Measurements from ENCODE around the gene APOBEC2. TPM values are rescaled to one million over a fixed set of nuclear protein-coding genes. Genes with fewer than 3 reads are reported as not detected.

APOBEC2 gene
- polyA plus RNA-seq, 10 donors = 324 to 690 (median 510) TPM

GRCh38 chr6:41080621-41081020 is 27.6 kb downstream of the APOBEC2 start:
- no peak for DNase-seq

GRCh38 chr6:41083072-41083471 is 30.1 kb downstream of the APOBEC2 start:
- no peak for DNase-seq

DNA sequence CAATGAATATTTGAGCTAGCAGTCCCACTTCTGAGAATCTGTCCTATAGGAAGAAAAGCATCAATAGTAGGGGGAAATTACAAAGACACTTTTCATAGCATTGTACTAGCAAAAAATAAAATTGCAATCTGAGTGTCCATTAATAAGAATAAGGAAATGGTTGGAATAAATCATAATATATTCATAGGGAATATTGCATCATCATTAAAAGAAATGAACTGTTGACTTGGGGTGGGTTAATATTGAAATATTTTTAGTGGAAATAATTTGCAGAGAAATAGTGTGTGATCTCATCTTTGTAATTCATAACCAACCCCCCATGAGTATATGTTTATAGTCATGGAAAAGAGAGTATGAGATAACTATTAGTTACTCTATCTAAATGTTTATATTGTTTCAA is 32.2 kb downstream of the APOBEC2 start:
- DNase-seq = no peak

DNA sequence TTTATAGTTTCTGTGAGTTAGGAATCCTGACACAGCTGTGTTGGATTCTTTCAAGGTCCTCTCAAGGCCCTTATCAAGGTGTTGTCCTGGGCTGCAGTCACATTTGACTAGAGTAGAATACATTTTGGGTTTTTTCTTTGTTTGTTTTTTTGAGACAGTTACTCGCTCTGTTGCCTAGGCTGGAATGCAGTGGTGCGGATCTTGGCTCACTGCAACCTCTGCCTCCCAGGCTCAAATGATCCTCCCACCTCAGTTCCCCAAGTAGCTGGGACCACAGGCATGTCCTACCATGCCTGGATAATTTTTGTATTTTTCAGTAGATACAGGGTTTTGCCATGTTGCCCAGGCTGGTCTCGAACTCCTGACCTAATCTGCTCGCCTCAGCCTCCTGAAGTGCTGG is 35.4 kb downstream of the APOBEC2 start:
- no peak for DNase-seq

DNA sequence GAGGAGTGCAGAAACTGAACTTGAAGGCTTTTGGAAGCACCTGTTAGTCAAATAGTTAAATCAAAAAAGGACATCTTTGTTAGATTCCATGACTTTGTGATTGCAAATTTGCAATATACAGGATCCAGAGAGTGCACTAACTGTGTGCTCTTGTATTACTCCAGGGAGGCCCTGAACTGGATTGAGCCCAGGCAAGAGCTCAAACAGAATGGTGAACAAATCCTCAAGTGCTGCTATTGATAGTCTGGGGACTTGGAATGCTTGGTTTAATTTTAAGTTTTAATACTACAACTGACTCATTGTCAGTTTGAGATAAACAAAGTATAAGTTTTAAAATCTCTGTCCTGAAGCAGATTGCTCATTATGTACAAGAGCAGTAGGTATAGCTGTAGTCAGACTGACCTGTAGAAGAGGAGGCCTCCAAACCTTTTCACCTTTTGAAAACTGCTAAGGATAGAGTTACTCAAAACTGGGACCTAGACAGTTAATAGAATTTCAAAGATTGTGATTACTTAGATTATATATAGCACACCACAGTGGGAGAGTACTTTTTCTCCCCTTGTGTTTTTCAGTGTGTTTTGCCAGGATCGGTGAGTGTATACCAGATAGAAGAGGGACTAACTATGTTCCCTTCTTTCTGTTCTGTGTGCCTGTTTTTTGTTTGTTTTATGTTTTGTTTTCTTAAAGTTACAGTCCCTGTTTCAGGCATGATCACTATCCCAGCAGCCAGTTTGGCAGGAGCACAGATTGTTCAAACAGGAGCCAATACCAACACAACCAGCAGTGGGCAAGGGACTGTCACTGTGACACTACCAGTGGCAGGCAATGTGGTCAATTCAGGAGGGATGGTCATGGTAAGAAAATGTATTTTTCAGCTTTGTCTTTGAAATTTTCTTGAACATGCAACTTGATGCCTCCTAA is 38.1 kb downstream of the APOBEC2 start:
- no peak for DNase-seq

DNA sequence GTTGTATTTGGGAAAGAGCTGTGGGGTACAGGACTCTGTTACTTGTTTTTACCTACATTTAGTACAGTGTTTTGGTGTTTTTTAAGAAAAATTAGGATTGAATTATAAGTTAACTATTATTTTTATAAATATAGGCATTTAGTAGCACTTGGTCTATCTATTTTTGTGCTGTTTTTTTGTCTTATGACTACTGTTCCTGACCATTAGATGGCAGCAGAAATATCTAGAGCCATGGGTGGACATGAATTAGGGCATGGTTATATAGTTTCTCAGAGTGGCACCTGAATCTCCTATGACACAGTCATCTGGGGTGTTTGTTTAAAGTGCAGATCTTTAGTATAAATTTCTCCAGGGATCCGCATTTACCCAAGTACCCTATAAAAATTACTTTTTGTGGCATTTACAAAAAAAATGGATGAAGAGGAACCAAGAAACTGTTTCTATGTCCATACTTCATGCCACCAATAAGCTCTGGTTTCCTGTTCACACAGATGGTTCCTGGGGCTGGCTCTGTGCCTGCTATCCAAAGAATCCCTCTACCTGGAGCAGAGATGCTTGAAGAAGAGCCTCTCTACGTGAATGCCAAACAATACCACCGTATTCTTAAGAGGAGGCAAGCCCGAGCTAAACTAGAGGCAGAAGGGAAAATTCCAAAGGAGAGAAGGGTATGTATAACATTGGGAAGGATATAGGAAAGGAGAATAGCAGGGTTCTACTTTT is 39.6 kb downstream of the APOBEC2 start:
- DNase-seq = no peak

GRCh38 chr6:41093729-41094128 is 40.7 kb downstream of the APOBEC2 start:
- DNase-seq = no peak

GRCh38 chr6:41097467-41098090 is 44.6 kb downstream of the APOBEC2 start:
- peak in 1 of 3 donors; percentile 44 for DNase-seq

GRCh38 chr6:41098366-41098765 is 45.4 kb downstream of the APOBEC2 start:
- peak in 1 of 3 donors; percentile 4 for DNase-seq

DNA sequence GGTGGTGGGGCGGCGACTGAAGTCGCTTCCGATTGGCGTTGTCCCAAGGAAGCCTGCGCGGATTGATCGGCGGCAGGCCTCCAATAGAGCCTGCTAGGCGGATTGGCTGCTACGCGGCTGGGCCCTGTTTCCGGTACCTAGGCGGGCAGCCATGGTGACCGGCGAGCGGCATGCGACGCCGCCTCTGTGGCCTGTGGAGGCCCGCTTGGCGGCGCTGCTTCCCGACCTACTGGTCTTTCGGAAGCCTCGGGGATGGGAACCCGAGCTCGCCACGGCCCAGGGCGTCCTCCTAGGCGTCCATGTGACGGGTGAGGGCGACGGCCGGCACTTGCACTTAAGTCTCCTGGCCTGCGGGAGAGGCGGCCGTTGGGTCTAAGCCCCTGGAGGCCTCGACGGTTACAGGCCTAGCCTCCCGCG is 47.9 kb downstream of the APOBEC2 start:
- peak in 1 of 3 donors; percentile 12 for DNase-seq

GRCh38 chr6:41103847-41104246 is 50.8 kb downstream of the APOBEC2 start:
- DNase-seq = no peak

DNA sequence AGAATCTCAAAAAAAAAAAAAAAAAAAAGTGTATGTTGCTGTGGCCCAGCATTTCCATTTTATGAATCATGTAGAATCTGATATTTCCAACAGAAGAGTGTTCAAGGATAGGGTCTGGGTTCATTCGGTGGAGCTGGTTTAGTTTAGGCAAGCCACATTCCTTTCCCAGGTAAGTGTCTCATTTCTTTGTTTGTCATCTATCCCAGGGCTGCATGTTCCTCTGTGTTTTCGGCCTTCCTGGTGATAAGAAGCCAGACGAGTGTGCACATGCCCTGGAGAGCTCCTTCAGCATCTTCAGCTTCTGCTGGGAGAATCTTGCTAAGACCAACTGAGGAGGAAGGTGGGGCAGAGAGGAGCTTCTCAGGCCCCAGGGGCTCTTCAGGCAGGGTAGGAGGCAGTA is 58.0 kb downstream of the APOBEC2 start:
- DNase-seq = no peak

Other genes with a start within 250 kb of the APOBEC2 start
- gene UNC5CL, start 14.0 kb upstream of the APOBEC2 start, polyA plus RNA-seq (ENCODE audit: insufficient read length in 10 of 10) = 1 to 10 TPM; 1.6 to 4.3 (median 2.9) TPM
- gene TSPO2, start 10.7 kb upstream of the APOBEC2 start, polyA plus RNA-seq (ENCODE audit: insufficient read length in 10 of 10) = 1 to 10 TPM in 1 of 10 donors, under 1 TPM in 9; 0.49 to 1.1 (median 0.66) TPM
- gene OARD1, start 19.2 kb downstream of the APOBEC2 start, polyA plus RNA-seq (ENCODE audit: insufficient read length in 10 of 10) = 10 to 100 TPM; 14.3 to 20.6 (median 17.1) TPM
- gene NFYA, start 19.8 kb downstream of the APOBEC2 start, polyA plus RNA-seq (ENCODE audit: insufficient read length in 10 of 10) = 10 to 100 TPM; 20.0 to 33.6 (median 26.4) TPM
- under 1 TPM in 6 of 10 donors, not detected in 4; 0.21 to 0.37 (median 0.27) TPM for gene TREML1, start 101.1 kb downstream of the APOBEC2 start, polyA plus RNA-seq (ENCODE audit: insufficient read length in 10 of 10)
- 1 to 10 TPM in 2 of 10 donors, under 1 TPM in 8; 0.22 to 1.8 (median 0.57) TPM for gene TREM2, start 109.9 kb downstream of the APOBEC2 start, polyA plus RNA-seq (ENCODE audit: insufficient read length in 10 of 10)
- under 1 TPM in 9 of 10 donors, not detected in 1; 0.07 to 0.33 (median 0.15) TPM for gene TREML2, start 147.9 kb downstream of the APOBEC2 start, polyA plus RNA-seq (ENCODE audit: insufficient read length in 10 of 10)
- gene TREML4, start 175.1 kb downstream of the APOBEC2 start, polyA plus RNA-seq (ENCODE audit: insufficient read length in 10 of 10) = not detected
- gene TREM1, start 233.5 kb downstream of the APOBEC2 start, polyA plus RNA-seq (ENCODE audit: insufficient read length in 10 of 10) = 1 to 10 TPM in 1 of 10 donors, under 1 TPM in 7, not detected in 2; 0.17 to 1.5 (median 0.31) TPM

Measured in muscle of back (tissue), 11 donors.